Parathyroid adenoma (tissue), 2 donors: ENCODE measurements around the gene SNX27.
"Not testable (repeated sequence)": the region's sequence is repeated elsewhere in the genome, so short reads cannot be mapped to it uniquely, and the experiment has no call there.

Experiments
- H2AFZ ChIP-seq: fragments of 300-600 bp; sonication (generic); one replicate; pipeline ENCODE4 v1.7.0; 2017; ENCODE audit warnings: antibody characterized with exemption, mild to moderate bottlenecking
- H3K27ac ChIP-seq: fragments of 300-600 bp; sonication (generic); one replicate; pipeline ENCODE4 v1.7.0; 2017
- H3K27me3 ChIP-seq: fragments of 300-600 bp; sonication (generic); one replicate; pipeline ENCODE4 v1.7.0; 2017; ENCODE audit warnings: low read length; ENCODE audit not compliant: control insufficient read depth, insufficient read depth
- H3K36me3 ChIP-seq: fragments of 300-600 bp; sonication (generic); one replicate; pipeline ENCODE4 v1.7.0; 2017; ENCODE audit warnings: low read length; ENCODE audit not compliant: control insufficient read depth, insufficient read depth
- H3K4me1 ChIP-seq: fragments of 300-600 bp; sonication (generic); one replicate; pipeline ENCODE4 v1.7.0; 2017; ENCODE audit warnings: control low read depth
- H3K4me2 ChIP-seq: fragments of 300-600 bp; sonication (generic); one replicate; pipeline ENCODE4 v1.7.0; 2017; ENCODE audit warnings: low read length
- H3K4me3 ChIP-seq: fragments of 300-600 bp; sonication (generic); one replicate; pipeline ENCODE4 v1.7.0; 2017; ENCODE audit warnings: low read depth, low read length
- H3K79me2 ChIP-seq: fragments of 300-600 bp; sonication (generic); one replicate; pipeline ENCODE4 v1.7.0; 2017; ENCODE audit warnings: control low read depth
- H3K9ac ChIP-seq: fragments of 300-600 bp; sonication (generic); one replicate; pipeline ENCODE4 v1.7.0; 2017; ENCODE audit warnings: mild to moderate bottlenecking
- H3K9me3 ChIP-seq: fragments of 300-600 bp; sonication (generic); one replicate; pipeline ENCODE4 v1.7.0; 2017; ENCODE audit warnings: low read length; ENCODE audit not compliant: control insufficient read depth
- TF ChIP-seq, protein P1 (sequence below): fragments of 300-600 bp; sonication (generic); IDR thresholded peaks from one replicate; pipeline ENCODE4 v1.7.0; 2017; ENCODE audit warnings: antibody characterized with exemption, mild to moderate bottlenecking
- donor health status: primary hyperparathyroidism.

Gene SNX27

DNA sequence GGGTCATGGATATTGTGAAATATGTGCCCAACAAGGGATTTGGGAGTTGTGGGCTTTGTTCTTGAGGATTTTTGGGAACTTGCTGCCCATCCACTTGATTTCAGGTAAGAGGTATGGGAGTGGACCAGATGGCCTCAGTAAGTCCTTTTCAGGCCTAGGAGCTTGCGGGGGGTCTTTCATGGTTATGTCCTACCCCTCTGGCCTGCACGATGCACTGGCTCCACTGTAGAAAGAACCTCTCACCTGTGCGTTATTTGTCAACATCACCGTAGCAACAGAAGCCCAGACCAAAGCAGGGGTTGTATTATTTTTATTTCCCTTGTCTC is 118.1 kb downstream of the SNX27 start:
- no peak overlapping the region for H3K9ac ChIP-seq
- H3K27ac ChIP-seq, result no peak overlapping the region
- no peak overlapping the region for H3K4me2 ChIP-seq

GRCh38 chr1:151733126-151733525 is 121.3 kb downstream of the SNX27 start:
- Histone ChIP-seq H3K4me2 (no peak overlapping the region), H3K27me3 (no peaks in the 10 kb centered on the region), H3K79me2 (no peaks in the 10 kb centered on the region), H3K9me3 (no peaks in the 10 kb centered on the region), H3K27ac (no peak overlapping the region), H2AFZ (no peak overlapping the region), H3K4me1 (no peaks in the 10 kb centered on the region), H3K9ac (no peak overlapping the region), H3K4me3 (no peak overlapping the region), H3K36me3 (no peaks in the 10 kb centered on the region)
- TF ChIP-seq, protein P1, sequence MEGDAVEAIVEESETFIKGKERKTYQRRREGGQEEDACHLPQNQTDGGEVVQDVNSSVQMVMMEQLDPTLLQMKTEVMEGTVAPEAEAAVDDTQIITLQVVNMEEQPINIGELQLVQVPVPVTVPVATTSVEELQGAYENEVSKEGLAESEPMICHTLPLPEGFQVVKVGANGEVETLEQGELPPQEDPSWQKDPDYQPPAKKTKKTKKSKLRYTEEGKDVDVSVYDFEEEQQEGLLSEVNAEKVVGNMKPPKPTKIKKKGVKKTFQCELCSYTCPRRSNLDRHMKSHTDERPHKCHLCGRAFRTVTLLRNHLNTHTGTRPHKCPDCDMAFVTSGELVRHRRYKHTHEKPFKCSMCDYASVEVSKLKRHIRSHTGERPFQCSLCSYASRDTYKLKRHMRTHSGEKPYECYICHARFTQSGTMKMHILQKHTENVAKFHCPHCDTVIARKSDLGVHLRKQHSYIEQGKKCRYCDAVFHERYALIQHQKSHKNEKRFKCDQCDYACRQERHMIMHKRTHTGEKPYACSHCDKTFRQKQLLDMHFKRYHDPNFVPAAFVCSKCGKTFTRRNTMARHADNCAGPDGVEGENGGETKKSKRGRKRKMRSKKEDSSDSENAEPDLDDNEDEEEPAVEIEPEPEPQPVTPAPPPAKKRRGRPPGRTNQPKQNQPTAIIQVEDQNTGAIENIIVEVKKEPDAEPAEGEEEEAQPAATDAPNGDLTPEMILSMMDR, result no peak

More for the DNA sequence above, 118.1 kb downstream of the SNX27 start:
- Histone ChIP-seq H2AFZ (no peak overlapping the region), H3K4me3 (no peak overlapping the region), H3K36me3 (no peaks in the 10 kb centered on the region), H3K27me3 (no peaks in the 10 kb centered on the region), H3K9me3 (no peaks in the 10 kb centered on the region), H3K79me2 (no peaks in the 10 kb centered on the region), H3K4me1 (peaks cover 5% of the 10 kb centered on the region)
- TF ChIP-seq, protein P1, result no peak

DNA sequence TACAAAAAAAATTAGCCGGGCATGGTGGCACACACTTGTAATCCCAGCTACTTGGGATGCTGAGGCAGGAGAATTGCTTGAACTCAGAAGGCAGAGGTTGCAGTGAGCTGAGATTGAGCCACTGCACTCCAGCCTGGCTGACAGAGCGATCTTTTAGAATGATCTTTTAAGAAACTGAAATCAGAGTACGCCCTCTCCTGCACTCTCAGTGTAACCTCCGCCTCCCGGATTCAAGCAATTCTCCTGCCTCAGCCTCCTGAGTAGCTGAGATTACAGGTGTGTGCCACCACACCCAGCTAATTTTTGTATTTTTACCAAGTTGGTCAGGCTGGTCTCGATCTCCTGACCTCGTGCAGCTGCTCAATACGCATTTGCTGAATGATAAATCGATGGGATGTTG is 122.1 kb downstream of the SNX27 start:
- H2AFZ ChIP-seq, H3K79me2 ChIP-seq, H3K9me3 ChIP-seq, H3K4me3 ChIP-seq, H3K36me3 ChIP-seq, H3K9ac ChIP-seq, H3K4me2 ChIP-seq, H3K4me1 ChIP-seq, H3K27ac ChIP-seq, H3K27me3 ChIP-seq: not testable (repeated sequence)

- Histone ChIP-seq H3K4me2 (no peak overlapping the region), H3K9me3 (no peaks in the 10 kb centered on the region), H3K27ac (no peak overlapping the region), H3K4me3 (no peak overlapping the region), H3K9ac (no peak overlapping the region), H3K36me3 (no peaks in the 10 kb centered on the region), H2AFZ (no peak overlapping the region), H3K79me2 (no peaks in the 10 kb centered on the region), H3K27me3 (no peaks in the 10 kb centered on the region), H3K4me1 (peaks cover 11% of the 10 kb centered on the region)
- TF ChIP-seq, protein P1, result no peak
Measured at GRCh38 chr1:151737026-151737425, 125.2 kb downstream of the SNX27 start.

- no peak overlapping the region for H2AFZ ChIP-seq
- no peak overlapping the region for H3K4me3 ChIP-seq
- no peaks in the 10 kb centered on the region for H3K79me2 ChIP-seq
- no peaks in the 10 kb centered on the region for H3K27me3 ChIP-seq
- H3K9me3 ChIP-seq, result no peaks in the 10 kb centered on the region
- no peak overlapping the region for H3K9ac ChIP-seq
- no peak overlapping the region for H3K4me2 ChIP-seq
- H3K27ac ChIP-seq, result no peak overlapping the region
- TF ChIP-seq, protein P1, result no peak
- H3K36me3 ChIP-seq, result no peaks in the 10 kb centered on the region
- peaks cover 11% of the 10 kb centered on the region for H3K4me1 ChIP-seq
Measured at GRCh38 chr1:151737479-151737878, 125.6 kb downstream of the SNX27 start.
